ENCODE measurements around the gene INO80E.
"Not testable (repeated sequence)": the region's sequence is repeated elsewhere in the genome, so short reads cannot be mapped to it uniquely, and the experiment has no call there.

Gene INO80E, protein sequence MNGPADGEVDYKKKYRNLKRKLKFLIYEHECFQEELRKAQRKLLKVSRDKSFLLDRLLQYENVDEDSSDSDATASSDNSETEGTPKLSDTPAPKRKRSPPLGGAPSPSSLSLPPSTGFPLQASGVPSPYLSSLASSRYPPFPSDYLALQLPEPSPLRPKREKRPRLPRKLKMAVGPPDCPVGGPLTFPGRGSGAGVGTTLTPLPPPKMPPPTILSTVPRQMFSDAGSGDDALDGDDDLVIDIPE

DNA sequence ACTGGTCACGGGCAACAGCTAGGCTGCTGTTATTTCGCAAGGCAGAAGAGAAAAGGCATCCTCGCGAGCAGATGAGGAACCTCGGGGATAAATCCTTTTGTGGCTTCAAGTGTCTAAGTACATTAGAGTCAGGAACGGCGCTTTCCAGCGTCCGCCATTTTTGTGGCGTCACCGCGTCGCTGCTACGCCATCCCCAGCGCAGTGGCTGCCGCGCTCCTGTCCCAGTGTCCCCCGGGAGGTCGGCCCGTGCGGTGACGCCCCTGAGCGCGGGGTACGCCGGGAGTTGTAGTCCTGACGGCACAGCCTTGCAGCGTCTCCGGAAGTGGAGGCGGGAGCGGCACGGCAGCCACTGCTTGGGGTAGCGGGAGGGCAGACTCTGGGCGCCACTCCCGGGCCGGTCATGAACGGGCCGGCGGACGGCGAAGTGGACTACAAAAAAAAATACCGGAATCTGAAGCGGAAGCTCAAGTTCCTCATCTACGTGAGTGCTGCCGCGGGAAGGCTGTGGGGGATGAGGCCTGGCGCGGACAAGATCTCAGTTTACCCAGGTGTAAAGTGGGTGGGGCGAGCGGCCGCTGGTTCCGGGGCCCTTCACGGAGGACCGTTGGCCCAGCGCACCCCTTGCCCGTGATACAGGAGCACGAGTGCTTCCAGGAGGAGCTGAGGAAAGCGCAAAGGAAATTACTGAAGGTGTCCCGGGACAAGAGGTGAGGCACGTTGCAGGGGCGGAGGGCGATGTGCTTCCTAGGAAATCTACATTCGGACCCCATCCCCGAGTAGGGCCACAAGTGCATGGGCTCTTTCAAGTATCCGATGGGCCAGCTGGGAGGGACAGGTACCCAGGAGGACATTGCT is at the start of gene INO80E:
INO80E (plus strand) TSS at position 331 of the 855 bp plus-strand sequence; CDS start at position 401, 70 bp downstream.
- DNase-seq: peak; percentile 92

DNA sequence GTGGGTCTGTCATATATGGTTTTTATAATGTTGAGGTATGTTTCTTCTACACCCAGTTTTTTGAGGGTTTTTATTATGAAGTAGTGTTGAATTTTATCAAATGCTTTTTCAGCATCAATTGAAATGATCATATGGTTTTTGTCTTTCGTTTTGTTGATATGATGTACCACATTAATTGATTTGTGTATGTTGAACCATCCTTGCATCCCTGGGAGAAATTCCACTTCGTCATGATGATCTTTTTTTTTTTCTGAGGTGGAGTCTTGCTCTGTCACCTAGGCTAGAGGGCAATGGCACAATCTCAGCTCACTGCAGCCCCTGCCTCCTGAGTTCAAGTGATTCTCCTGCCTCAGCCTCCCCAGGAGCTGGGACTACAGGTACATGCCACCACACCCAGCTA is 48.1 kb upstream of the INO80E start:
- no peak for DNase-seq

DNA sequence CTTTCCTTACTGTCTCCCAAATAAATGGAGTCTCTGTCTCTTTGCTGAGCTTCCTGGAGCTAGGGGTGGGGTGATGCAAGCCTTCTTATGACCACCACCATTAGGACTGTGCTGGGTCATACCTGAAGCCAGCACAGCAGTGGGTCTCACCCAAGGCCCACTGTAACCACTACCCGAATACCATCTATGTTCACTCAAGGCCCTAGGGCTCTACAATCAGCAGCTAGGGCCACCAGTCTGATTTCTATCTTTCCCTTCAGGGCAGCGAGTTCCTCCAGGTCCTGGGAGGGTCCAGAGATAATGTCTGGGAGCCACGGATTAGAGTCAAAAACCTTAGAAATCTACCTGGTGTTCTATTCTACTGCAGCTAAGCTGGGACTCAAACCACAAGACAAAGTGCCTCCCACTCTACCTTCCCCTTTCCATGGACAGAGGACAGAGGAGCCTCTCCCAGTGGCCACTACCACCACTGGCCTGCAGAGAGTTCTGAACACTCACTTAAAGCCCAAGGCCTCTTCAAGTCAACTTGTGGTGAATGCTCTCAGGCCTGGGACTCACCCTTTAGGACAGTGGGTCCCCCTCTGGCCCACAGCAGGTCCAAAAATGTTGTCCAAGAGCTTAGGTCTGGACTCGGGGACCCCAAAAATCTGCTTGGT is 45.1 kb upstream of the INO80E start:
- DNase-seq: no peak

DNA sequence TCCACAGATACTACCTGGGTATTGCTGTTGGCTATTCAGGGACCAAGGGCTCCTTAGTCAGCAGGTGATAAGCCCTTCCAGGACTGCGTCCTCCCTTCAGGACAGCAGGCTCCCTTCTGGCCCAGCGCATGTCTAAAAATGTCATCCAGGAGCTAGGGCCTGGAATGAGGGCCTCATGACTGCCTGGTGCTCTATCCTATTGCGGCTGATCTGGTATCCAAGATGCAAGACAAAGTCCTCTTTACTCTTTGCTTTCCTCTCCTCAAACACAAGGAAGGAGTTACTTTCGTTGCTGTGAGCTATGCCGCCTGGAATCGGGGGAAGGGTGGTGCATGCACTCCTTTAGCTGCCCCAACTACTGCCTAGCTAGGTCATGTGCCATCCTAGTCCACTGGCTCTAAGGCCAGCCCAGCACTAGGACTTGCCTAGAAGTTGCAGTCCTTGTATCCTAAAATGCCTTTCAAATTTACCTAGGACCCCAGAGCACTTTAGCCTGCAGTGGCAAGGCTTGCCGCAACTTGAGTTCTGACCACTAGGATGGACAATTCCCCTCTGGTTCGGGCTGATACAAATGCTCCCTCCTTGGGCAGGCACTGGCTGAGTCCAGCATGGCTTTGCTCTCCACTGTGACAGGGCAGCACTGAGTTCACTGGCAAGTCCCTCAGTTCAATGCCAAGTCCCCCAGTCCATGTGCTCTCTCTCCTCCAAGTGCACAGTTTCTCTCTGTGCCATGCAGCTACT is 44.2 kb upstream of the INO80E start:
- no peak for DNase-seq

DNA sequence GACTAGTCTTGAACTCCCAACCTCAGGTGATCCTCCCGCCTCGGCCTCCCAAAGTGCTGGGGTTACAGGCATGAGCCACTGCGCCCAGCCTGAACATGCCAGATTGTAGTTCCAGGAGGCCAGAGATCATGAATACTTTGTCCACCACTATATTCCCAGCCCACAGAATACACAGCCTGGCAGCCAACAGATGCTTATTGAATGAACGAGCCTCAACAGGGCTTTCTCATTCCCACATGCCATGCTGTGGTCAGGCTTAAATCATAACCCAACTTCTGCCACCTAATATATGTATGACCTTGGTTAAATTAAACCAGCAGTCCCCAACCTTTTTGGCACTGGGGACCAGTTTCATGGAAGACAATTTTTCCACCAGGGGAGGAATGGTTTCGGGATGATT is 37.3 kb upstream of the INO80E start:
- DNase-seq: no peak

DNA sequence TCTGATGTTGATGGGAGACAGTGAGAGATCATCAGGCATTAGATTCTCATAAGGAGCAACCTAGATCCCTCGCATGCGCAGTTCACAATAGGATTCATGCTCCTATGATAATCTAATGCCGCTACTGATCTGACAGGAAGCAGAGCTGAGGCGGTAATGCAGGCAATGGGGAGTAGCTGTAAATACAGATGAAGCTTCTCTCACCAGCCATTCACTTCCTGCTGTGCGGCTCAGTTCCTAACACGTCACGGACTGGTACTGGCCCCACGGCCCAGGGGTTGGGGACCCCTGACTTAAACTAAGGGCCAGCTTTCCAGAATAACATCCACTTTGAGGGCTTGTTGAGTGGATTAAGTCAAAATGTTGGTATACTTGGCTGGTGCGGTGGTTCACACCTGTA is 36.7 kb upstream of the INO80E start:
- DNase-seq: no peak

DNA sequence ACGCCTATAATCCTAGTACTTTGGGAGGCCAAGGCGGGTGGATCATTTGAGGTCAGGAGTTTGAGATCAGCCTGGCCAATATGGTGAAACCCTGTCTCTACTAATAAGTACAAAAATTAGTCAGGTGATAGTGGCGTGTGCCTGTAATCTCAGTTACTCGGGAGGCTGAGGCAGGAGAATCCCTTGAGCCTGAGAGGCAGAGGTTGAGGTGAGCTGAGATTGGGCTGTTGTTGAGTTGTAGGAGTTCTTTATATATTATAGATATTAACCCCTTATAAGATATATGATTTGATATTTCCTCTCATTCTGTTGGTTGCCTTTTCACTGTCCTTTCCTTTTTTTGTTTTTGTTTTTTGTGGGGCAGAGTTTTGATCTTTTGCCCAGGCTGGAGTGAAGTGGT is 36.2 kb upstream of the INO80E start:
- DNase-seq: not testable (repeated sequence)

DNA sequence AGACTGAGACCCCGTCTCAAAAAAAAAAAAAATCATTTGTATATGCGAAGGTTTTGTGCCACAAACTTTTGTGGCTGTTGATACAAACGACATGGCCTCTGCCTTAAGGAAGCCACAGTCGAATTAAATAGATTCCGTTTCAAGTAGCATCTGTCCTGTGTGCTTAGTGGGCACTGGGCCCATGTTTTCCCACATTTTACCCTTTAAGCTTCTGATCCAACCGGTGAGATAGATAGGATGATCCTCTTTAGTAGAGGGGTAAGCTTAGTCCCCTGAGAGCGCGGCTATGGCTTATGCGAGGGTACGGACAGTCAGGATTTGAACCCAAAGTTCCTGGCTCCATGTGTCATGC is 34.9 kb upstream of the INO80E start:
- peak; percentile 37 for DNase-seq

DNA sequence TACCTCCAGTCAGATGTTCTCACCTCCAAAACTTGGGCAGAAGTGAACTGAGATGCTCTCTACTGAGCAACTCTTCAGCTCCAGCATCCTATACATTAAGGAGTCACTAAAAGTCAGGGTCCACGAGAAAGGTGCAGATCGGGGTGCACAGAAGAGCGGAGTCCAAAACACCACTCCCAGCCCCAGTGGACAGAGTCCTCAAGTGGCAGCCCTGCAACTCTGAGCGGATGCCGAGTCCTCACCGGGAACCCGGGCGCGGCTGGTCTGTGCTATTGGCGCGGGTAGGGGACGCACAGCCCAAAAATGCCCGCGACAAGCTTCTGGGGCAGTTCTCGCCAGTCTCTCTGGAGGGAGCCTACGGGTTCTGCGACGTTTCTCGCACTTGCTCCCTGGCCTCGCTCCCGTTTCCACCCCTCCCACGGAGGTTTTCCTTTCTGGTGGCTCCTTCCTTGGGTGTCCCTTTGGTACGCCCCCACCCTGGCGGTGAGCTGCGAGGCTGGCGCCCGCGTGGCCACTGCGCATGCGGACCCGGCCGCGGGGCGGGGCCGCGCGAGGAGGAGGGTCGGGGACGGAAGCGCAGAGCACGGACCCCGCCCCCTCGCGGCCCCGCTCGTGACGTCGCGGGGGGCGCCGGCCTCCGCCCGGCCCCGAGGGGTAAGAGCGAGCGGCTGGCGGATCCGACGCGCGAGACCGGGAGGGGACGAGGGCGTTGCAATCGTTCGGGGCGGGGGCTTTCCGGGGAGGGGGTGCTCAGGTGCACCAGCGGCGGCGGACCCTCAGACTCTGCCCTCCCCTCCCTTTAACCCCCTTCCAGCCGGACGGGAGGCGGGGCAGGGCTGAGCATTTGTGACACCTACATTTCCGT is 34.3 kb upstream of the INO80E start, which contains the start of gene TMEM219:
TMEM219 (plus strand) TSS at position 601 of the 865 bp plus-strand sequence. CDS start 1,065 bp downstream, outside the sequence.
- peak; percentile 79 for DNase-seq

DNA sequence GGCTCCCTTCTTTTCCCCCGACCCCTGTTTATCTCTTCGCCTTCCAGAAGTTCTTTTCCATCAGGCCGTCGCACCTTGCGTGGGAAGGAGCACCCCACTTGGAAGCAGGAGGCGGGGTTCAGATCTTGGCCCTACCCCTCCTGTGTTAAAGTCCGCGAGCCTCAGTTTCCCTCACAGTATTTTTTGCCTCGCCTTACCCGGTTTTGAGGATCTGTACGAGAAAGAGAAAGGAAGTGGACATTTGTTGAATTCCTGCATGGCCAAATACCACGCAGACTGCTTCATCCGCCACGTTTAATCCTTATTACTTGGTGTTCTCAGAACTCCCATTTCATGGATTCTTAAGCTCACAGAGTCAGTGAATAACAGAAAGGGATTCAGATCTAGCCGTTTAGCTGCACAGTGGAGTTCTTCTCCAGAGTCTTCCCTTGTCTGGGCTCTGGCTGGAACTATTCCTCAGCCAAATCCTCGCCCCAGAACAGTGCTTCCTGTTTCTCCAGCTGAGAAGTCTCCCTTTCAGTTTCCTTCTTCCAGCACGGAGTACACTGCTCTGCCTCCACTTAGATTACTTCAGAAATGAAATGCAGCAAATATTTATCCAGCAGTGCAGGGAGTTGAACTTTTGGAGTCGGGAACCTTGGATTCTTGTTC is 33.6 kb upstream of the INO80E start:
- no peak for DNase-seq

DNA sequence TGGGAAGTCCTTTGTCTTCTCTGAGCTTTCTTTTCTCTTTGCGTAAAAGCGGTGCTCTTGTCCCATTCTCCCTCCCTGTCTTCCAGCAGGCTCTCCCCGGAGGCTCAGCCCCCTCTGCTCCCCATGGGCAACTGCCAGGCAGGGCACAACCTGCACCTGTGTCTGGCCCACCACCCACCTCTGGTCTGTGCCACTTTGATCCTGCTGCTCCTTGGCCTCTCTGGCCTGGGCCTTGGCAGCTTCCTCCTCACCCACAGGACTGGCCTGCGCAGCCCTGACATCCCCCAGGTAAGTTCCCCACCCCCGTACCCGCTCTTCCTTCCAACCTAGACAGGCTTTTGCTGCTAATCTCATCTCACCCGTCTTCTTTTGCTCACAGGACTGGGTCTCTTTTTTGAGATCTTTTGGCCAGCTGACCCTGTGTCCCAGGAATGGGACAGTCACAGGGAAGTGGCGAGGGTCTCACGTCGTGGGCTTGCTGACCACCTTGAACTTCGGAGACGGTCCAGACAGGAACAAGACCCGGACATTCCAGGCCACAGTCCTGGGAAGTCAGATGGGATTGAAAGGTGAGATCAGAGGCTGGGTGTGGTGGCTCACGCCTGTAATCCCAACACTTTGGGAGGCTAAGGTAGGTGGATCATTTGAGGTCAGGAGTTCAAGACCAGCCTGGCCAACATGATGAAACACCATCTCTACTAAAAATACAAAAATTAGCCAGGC is 32.9 kb upstream of the INO80E start:
- DNase-seq: no peak

DNA sequence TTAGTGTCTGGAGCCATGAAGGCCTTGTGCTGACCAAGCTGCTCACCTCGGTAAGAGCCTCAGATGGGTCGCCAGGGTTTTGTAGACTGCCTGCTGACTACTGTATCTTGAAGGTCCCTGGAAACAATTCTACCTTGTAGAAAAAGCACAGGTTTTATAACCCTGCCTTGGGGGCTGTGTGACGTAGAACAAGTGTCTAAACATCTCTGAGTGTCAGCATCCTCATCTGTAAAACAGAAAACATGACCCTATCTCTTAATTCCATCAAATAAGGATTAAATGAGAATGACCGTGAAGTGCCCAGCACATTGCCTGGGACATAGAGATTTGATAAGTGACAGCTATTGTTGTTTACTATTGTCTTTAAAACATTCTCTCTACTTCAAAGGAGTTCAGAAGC is 27.8 kb upstream of the INO80E start:
- no peak for DNase-seq

DNA sequence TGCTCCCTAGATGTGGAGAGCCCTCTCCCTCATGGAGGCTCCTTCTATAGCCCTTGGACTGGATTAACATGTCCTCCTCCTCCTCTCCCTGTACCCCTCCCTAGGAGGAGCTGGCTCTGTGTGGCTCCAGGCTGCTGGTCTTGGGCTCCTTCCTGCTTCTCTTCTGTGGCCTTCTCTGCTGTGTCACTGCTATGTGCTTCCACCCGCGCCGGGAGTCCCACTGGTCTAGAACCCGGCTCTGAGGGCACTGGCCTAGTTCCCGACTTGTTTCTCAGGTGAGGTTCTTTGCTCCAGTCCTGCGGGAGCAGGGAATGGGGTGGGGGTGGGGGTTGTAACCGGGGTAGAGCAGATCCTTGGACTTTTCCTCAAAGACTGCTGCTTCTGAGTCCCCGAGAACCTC is 24.7 kb upstream of the INO80E start:
- no peak for DNase-seq

DNA sequence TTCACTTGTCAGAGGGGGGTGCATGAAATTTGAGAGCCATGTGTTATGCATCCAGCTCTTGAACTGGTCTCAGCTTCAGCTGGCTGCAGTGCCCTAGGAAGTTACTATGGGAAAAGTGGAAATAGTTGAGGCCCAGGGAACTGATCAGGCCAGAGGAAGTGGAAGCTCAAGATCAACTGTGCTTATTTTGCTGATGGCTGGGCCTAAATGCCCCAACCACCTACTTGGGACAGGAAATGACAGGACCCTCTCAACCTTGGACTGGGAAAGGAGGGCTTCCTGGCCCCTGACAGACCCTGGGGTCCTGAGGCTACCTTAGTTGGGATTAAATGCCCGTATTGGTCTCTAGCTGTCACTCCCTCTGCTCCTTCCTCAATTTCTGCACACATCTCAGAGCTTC is 23.5 kb upstream of the INO80E start:
- DNase-seq: no peak

DNA sequence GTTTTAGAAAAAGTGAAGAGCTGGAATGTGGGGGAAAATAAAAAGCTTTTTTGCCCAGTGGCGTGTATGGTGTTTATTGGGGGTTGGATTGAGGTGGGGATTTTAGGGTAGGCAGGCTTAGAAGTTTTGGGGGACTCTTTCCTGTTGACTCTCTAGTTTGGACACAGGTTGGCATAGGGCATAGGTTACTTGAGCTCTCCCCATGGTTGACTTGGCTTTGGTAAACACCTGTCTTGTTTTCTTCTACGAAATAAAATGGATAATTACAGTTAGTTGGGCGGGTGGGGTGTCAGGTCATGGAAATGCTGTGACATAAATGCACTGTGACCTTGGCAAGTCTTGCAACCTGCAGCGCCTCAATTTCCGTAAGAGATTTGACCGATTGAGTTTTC is 23.1 kb upstream of the INO80E start:
- no peak for DNase-seq

DNA sequence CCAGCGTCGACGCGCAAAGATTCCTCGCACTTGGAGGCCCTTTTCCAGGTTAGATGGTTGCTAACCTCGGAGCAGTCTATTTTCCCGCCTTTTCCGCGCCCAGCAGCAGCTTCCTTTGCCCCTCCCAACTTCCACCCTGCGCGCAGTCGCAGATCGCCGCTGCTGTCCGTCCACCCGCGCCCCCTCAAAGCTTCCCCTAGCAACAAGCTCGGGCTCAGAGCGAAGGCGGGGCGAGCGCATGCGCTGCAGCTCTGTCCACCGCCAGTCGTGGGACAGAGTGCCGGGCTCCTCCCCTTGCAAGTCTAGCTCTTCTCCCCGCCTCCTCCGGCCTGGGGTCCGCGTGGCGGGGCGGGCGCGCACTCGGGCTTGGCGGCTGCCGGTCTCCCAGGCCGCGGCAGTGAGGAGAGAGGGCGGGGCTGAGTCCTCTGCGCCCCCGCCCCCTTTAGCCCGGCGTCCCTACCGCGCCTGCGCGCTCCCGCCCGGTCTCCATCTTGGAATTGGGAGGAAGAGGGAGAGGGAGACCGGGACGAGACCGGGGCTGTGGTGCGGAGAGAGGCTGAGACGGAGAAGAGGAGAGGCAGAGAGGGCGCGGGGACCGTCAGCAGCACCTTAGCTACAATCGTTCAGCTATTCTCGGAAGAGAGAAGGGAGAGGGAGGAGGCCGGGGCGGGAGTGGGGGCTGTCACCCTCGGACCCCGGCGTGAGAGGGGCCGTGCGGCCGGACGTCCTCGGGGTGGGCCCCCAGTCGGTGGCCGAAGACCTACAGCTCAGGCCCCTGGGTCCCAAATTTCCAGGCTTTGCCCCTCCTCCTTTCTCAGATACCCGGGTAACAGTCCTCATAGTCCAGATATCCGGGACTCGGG is 22.4 kb upstream of the INO80E start, which contains the start of gene TAOK2:
TAOK2 (plus strand) TSS at position 485 of the 863 bp plus-strand sequence. CDS start 3,905 bp downstream, outside the sequence.
- DNase-seq: peak; percentile 95

DNA sequence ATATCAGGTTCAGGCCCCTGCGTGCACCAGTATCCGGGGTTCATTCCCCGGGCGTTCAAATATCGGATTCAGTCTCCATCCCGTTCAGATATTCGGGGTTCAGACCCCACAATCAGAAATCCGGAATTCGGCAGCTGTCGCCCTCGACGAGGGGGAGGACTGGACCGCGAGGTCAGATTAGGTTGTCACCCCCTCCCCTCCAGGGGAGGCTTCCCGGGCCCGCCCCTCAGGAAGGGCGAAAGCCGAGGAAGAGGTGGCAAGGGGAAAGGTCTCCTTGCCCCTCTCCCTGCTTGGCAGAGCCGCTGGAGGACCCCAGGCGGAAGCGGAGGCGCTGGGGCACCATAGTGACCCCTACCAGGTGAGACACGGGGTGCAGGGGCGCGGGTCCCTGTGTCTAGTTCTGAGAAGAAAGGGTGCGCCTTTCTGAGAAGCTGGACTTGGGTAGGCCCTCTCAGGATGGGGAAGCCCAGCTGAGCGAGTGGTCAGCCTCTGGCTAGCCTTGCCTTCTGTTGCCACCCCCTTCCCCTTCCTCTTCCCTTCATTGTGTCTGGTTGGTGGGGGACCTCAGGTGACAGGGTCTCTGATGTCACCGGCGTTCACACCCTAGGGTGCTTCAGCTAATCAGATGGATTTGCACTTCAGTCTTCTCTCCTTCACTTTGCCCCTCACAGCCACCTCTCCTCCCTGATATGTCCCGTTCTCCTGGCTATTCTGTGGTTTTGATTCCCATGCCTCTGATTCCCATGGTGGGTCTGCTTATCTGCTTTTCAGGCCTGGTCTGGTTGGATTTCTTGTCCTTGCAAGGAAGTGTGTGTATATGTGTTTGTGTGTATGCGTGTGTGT is 21.5 kb upstream of the INO80E start:
- peak; percentile 5 for DNase-seq

DNA sequence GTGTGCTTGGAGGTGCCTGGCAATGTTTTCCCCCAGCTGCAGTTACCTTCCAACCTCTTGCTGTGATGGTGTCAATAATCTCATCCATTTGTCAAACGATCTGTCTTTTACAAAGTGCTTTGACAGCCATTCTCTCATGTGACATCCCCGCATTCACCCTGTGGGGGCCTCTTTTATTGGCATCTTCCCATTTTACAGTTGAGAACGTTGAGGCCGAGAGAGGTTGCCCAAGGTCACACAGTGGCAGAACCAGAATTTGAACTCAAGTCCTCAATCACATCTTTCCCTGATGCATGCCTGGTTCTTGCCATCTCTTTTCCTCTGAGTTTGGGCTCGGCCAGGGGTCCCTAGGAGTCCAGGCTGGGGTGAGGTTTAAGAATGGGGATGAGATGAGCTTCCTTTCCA is 20.9 kb upstream of the INO80E start:
- no peak for DNase-seq
